ENCODE measurements around the gene GTF3C5.
A peak's percentile ranks its signal among the peaks of the same experiment; 100 is the strongest.

GTF3C5 gene

DNA sequence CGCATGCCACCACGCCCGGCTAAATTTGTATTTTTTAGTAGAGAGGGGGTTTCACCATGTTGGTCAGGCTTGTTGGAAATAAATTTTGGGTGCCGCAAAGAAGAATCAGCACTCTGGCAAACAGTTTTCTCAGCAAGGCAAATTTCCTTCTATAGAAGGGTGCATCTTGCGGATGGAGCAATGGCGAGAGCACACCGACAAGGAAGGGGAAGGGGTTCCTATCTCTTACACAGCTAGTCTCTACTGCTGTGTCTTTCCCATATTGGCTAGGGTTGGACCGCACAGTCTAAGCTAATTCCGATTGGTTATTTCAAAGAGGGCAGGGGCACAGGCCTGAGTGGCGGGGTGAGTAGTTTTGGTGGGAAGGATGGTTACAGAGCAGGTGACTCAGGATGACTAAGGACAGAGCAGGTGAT is 707 bp downstream of the GTF3C5 start:
- no peak for DNase-seq

DNA sequence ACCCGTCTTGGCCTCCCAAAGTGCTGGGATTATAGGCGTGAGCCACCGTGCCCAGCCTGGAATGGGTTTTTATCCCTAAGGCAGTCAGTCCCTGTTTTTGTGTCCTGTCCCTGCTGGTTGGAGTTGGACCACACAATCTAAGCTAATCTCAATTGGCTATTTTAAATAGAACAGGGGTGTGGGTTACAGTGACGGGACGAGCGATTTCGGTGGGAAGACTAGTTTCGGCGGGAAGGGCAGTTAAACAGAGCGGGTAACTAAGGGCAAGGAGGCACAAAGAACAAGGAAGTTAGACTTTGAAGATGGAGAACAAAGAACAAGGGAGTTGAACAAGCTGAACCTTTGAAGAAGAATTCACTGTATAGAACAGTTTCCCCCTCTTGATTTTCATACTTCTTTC is 1.4 kb downstream of the GTF3C5 start:
- no peak for DNase-seq

DNA sequence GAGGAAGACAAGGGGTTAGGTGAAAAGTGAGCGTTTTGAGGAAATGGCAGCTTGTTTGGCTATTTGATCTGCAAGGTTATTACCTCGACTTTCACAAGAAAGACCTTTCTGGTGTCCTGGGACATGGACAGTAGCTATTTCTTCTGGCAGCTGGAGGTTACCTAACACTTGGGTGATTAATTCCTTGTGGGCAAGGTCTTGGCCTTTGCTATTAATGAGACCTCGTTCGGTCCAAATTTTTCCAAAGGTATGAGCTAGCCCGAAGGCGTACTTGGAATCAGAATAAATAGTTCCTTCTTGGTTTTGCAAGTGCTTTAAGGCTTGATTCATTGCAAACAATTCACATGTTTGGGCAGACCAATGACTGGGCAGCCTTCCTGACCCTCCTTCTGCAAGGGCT is 4.9 kb downstream of the GTF3C5 start:
- no peak for DNase-seq

DNA sequence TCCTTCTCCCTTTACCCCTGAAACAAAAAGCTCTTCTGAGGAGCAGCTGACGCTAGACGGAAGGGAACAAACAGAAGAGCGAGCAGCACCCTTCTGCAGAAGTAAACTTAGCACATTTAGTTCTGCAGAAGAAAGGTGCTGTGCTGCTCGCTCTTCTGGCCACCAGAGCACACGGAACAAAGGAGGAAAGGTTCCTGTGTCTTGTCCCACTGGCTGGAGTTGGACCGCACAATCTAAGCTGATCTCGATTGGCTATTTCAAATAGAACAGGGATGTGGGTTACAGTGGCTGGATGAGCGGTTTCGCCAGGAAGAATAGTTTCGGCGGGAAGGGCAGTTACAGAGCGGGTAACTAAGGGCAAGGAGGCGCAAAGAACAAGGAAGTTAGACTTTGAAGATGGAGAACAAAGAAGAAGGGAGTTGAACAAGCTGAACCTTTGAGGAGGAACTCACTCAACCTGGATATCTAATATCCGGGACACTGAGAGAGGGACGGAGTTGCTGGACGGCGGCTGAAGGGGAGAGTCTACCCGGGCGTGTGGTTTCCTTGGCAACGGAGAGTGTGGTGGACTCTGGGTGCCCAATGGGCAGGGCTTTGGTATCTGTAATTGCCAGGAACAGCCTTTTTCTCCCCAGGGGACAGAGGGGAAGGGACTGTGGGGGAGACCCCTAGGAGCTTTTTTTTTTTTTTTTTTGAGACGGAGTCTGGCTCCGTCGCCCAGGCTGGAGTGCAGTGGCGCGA is 7.1 kb downstream of the GTF3C5 start:
- DNase-seq: no peak

DNA sequence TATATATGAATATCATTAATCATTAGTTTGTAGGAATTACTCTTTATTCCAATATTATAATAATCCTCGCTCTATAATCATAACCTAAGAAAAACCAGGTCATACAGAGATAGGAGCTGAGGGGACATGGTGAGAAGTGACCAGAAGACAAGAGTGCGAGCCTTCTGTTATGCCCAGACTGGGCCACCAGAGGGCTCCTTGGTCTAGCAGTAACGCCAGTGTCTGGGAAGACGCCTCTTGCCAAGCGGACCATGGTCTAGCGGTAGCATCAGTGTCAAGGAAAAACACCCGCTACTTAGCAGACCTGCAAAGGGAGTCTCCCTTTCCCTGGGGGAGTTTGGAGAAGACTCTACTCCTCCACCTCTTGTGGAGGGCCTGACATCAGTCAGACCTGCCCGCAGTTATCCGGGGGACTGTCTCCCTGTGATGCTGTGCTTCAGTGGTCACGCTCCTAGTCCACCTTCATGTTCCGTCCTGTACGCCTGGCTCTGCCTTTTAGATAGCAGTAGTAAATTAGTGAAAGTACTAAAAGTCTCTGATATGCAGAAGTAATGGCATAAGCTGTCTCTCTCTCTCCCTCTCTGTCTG is 10.2 kb downstream of the GTF3C5 start:
- peak; percentile 6 to 60 for DNase-seq

DNA sequence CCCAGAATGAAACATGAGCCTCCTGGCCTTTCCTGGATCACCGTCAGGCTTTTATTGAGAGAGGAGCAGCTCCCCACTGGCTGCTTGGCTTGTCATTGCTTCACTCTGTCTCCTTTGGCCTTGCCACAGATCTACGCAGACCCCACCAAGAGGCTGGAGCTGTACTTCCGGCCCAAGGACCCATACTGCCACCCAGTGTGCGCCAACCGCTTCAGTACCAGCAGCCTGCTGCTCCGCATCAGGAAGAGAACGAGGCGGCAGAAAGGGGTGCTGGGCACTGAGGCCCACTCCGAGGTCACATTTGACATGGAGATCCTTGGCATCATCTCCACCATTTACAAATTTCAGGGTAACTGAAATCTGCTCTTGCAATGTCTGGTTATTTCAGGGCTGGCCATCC is 11.2 kb downstream of the GTF3C5 start:
- DNase-seq: no peak

DNA sequence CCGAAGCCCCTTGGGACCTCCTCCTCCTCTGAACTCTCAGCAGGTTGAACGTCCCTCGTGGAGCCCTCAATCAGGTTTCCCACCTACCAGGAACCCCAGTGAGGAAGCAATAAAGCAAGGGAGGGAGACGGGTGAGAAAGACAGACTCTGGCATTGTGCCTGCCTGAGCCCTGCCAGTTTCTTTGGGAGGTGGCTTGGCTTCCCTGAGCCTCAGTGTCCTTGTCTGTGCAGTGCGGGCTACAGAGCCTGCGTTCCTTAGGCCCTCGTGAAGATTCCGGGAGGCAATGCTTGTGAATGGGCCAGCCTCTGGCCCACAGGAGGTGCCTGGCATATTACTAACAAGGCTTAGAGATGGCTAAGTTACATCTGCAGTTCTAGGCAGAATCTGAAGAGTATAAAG is 11.9 kb downstream of the GTF3C5 start:
- no peak for DNase-seq

DNA sequence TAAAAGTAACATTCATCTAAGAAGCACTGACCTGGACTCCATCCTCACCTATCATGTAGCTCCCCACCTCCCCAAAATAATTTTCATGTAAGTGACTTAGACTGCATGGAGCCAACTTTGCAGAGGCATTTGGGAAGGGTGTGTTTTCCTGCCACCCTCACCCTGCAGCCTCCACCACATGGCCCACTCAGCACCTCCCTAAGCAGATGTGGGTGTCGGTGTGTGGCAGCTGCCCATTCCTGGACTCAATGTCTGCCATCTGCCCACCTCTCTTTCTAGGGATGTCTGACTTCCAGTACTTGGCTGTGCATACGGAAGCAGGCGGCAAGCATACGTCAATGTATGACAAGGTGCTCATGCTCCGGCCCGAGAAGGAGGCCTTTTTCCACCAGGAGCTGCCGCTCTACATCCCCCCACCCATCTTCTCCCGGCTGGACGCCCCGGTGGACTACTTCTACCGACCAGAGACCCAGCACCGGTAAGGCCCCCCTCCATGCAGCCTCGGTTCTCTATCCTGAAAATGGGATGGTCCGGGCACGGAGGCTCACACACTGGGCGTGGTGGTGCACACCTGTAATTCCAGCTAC is 12.7 kb downstream of the GTF3C5 start:
- peak; percentile 11 to 78 for DNase-seq

DNA sequence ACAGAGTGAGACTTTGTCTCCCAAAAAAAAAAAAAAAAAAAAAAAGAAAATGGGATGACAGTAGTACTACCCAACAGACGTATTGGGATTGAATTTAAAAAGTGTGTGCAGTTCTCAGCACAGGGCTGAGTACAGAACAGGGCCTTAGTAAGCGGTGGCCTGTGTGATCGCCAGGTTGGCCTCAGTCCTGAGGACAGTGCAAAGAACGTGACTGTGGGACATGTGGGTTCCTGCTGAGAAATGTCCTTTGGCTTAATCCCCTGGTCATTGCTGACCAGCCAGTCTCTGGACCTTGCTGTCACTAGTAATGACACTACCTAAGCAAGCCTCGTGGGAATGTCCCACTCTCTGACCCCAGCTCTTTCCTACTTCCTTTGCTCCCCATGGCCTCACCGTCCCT is 13.3 kb downstream of the GTF3C5 start:
- DNase-seq: no peak

DNA sequence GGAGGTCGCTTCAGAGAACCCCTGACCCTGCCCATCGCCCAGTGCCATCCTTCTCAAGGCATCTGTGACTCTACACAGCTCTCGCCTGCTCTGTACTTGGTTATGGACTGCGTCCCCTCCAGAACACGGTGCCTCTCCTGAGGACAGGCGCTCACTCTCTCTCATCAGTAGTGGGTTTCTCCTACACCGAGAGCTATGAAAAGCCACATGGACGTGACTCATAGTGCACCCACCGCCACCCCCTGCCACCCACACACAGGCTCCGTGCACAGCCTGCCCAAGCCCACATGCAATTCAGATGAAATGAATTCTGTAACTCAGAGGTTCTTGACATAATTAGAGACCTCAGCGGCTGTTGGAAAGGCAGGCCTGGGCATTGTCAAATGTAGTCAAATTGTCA is 13.9 kb downstream of the GTF3C5 start:
- no peak for DNase-seq

DNA sequence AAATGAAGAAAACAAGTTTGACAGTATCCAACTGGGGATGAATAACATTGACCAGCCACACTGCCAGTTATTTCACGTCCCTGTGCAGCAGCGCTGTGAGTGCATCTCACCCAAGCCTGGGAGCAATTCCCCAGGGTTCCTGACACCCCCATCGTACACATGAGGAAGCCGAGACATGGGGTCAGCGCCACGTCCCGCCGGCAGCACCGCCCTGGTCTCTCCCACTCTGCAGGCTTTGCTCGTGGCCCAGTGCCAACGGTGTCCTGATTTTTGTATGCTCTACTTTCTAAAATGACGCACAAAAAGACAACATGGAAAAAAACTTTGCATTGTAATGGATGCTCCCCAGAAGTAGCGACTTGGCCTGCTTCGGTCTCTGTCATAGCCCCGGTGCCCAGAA is 14.3 kb downstream of the GTF3C5 start:
- no peak for DNase-seq

DNA sequence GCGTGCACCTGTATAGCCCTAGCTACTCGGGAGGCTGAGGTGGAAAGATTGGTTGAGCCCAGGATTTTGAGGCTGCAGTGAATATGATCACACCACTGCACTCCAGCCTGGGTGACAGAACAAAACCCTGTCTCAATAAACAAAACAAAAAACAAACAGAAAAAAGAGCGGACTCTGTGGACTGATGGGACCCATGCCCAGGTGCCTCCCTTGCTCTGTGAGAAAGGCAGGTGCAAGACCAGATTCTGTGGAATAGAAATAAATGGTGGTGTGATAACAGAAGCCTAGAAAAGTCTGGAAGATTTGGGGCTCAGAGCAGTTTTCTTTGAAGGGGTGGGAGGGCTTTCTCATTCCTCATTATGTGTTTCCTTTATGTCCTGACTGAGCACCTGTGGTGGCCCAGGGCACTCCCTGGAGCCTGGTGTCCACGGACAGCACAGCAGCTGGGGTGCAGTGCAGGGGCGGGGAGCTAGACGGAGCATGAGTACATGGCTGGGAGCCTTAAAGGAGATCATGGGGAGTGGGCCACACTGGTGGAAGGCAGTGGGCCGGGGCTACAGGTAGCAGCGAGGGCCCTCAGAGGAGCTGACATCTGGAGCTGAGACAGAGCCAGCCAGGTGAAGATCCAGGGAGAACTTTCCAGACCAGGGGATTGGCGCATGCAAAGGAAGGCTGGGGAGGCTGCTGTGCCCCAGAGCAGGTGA is 15.6 kb downstream of the GTF3C5 start:
- no peak for DNase-seq

DNA sequence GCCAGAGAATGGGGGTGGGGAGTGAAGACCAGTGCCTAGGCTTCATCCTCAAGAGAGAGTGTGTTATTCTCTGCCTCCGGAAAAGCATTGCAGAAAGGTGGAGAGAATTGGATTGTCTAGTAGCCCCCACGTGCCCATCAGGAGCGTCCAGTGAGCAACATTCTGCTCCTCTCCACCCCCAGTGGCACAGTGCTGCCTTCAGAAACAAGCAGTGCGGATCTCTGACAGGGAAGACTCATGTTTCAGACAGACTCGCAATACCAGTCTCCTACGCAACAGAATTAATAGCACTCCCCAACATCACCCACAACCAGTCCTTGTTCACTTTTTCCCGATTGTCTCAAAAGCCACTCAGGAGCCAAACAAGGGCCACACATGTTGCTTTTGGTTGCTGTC is 16.1 kb downstream of the GTF3C5 start:
- no peak for DNase-seq

DNA sequence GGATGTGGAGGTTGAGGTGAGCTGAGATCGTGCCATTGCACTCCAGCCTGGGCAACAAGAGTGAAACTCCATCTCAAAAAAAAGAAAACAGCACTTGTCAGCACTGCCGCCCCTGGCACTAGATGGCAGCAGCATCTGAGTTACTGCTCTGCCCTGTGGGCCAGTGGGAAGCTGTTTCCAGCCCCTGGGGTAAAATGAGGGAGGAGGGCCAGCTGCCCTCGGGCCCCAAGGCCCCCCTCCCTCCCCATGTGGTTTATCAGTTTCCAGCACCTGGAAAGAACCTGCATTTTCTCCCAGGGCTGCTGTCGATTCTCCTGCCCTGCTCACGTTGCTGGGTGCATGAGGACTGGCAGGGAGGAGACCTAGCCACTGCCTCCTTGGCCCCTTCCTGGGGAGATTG is 17.8 kb downstream of the GTF3C5 start:
- peak in 1 of 2 experiments; percentile 30 for DNase-seq

DNA sequence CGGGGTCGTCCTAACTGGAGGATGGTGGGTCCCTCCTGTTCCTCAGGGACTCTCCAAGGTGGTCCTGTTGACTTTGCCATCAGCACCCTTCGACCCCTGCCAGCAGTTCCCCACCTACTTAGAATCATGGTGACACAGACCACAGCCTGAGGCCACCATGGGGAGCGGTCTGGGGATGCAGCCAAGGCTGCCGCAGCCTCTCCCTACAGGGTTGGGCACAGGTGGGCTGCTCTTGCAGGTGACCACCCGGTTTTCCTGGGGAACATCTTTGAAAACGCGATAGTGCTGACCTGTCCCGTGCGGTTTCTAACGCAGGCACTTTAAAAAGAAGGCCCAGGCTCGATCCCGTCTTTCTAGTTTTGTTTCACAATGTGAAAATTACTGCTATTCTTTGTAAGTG is 18.2 kb downstream of the GTF3C5 start:
- DNase-seq: no peak

DNA sequence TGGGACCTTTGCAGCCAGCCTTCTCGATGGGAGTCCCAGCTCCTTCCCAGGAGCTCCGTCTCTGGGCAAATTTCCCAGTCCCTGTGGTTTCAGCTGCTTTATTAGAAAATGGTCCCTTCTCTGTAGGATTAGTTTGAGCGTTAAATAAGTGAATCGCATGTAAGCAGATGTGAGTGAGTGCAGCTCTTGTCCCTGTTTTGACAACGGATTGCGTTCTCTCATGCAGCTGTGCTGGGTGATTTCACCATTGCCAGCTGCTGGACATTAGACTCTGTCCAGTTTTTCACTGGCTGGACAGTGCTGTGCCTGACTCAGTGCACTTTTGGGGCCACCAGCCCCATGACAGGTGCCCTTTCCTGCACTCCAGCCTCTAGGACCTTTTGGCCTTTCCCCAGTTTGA is 19.3 kb downstream of the GTF3C5 start:
- no peak for DNase-seq

DNA sequence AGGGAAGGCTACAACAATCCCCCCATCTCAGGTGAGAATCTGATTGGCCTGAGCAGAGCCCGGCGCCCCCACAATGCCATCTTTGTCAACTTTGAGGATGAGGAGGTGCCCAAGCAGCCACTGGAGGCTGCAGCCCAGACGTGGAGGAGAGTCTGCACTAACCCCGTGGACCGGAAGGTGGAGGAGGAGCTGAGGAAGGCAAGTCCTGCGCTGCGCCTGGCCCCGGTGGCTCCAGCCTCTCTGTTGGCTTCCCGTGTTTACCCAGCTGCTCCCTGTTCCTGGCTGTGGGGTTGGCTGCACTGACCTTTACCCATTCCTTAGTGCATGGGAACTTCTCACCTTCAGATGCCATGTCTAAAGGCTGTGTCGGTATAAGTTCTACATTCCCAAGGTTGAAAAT is 20.0 kb downstream of the GTF3C5 start:
- DNase-seq: no peak

DNA sequence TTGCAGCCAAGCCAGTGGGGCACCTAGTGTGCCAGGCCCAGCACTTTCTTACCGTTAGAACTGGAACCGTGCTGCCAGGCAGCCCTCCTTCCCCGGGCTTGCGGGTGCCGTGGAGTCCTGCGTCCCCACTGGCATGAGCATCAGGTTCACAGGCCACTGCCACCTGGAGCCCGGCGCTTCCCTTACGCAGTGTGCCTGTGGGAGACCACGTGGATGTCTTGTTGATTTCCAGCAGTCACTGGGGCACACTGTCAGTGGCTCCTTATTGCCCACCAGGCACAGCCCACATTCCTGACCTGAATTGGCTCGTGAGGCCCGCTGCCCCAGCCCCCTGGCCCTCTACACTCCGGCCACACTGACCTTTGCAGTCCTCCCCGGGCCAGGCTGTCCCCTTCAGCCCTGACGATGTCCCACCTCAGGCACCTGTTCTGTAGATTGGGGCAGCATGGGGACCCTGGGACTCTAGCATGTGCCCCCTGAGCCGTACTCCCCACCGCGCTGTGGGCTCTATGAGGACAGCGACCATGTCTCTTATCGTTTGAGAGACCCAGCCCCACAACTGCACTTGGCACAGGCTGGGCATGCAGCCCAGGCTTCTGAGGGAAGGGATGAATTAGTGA is 20.6 kb downstream of the GTF3C5 start:
- no peak for DNase-seq

DNA sequence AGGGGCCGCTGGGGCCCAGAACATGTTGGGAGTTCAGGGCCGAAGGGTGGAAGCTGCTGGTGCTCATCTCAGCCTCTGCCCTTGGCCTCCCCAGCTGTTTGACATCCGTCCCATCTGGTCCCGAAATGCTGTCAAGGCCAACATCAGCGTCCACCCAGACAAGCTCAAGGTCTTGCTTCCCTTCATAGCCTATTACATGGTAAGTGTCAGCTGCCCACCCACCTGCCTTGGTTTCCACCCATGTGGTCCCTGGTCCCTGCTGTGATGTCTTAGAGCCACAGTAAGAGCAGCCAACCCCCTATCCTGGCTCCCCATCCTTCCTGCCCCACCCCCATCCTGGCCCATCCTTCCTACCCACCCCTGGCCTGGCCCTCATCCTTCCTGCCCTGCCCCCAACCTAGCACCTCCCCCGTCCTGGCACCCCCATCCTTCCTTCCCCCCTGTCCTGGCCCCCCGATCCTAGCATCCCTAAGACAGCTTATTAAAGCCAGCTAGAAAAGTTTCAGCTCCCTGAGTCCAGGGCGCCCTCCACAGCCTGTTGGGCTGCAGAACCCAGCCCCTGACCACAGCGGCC is 21.3 kb downstream of the GTF3C5 start:
- no peak for DNase-seq

DNA sequence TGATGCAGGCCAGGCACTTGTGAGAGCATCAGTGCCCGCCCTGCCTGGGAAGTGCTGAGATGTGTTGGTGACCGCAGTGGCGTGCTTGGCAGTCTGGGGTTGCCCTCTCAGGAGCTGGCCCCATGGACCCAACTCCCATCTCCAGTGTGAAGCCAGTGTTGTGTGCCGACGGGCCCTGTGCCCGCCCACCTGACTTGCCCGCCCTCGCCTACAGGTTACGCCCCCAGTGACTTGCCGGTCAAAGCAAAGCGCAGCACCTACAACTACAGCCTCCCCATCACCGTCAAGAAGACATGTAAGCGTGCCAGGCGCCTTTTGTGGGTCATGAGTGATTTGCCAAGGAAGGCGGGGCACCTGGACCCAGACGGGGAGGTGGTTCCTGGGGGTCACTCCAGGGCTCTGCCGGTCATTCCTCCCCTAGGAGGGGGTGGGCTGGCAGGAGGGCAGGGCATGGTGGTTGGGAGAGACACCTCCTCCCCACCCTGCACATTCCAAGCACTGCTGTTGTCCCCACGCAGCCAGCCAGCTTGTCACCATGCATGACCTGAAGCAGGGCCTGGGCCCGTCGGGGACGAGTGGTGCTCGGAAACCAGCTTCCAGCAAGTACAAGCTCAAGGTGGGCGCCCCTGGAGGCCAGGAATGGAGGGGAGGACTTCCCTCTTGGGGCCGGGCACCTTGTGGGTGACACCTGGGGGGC is 23.5 kb downstream of the GTF3C5 start:
- no peak for DNase-seq

DNA sequence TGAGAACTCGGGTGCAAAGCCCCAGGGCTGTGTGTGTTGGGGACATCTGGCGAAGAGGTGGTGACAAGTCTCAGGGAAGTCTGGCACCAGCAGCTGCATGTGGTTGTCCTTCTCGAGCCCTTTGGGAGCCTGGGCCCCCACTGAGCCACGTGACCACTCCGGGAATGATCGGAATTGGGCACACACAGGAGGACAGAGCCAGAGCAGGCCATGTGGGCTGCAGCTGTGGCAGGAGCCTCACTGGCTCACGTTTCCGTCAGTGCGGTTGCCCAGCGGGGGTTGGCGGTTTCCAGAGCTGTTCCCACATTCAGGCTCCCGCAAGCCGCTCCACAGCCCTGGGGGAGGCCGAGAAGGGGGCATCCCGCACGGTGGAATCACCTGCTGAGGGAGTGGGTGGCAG is 24.2 kb downstream of the GTF3C5 start:
- DNase-seq: no peak

DNA sequence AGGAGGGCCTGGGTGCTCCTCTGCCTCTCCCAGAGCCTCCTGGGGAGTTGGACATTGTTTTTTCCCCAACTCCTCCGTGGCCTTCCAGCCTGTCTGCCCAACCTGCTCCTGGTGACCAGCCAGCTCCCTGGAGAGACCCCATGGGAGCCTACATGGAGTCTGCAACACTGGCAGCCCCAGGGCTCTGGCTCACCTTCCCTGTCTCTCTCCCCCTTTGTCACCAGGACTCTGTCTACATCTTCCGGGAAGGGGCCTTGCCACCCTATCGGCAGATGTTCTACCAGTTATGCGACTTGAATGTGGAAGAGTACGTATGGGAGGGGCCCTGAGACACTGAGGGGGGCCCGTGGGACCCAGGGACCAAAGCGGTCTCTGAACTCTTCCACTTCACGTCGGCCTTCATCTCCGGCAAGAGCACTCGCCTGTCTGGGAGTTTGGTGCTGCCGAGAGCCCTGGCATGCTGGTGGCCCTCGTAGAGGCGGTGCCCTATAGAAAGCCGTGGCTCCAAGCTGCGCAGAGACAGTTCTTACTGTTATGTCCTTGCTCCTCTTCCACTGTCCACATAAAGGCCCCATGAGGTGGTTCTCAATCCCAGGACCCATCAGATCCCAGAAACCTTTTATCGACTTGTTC is 25.1 kb downstream of the GTF3C5 start:
- no peak for DNase-seq
